Measurements from ENCODE around the gene KCNQ1. TPM values are rescaled to one million over a fixed set of nuclear protein-coding genes. Genes with fewer than 3 reads are reported as not detected.
A peak's percentile ranks its signal among the peaks of the same experiment; 100 is the strongest.

The KCNQ1 gene
- total and polyA plus RNA-seq, 2 of the 13 experiments (the other 11 are each of a cell fraction or from before 2014, with no cell fraction given), result 0.02 to 0.08 TPM

GRCh38 chr11:2779981-2780849 lies 335.4 kb downstream of the KCNQ1 start:
- peaks cover 45% of the 10 kb centered on the region for H3K4me1 ChIP-seq (ENCODE audit: insufficient read depth, low read length)
- H3K27me3 ChIP-seq (ENCODE audit: control insufficient read depth in 1 of 2, insufficient read depth in 2 of 2, low read length in 2 of 2), result peaks cover 12 to 69% of the 10 kb centered on the region in 2 experiments; a peak in 4 of 5 replicates
- WGBS (ENCODE audit: low lambda C conversion rate), result 0% methylated on average over 1 of the region's 23 CpGs
- H3K27ac ChIP-seq (ENCODE audit: extremely low read length, insufficient read depth, low read length), result no peak overlapping the region
- ATAC-seq (peak; percentile 15), FAIRE-seq (no peak), DNase-seq (ENCODE audit: low spot score) (peak; percentile 23)
- no TSS peak for BruUV-seq (replicated peaks)
- no peak overlapping the region for H2AFZ ChIP-seq (ENCODE audit: low read length)
- no peaks in the 10 kb centered on the region for H3K36me3 ChIP-seq (replicated peaks in 1 of 2; ENCODE audit: control insufficient read depth in 1 of 2, insufficient read depth in 2 of 2, low read length in 2 of 2)
- in situ Hi-C loops (cut with HindIII; ENCODE audit: extremely low pct_ligation_motif_present, low pct_unique_long_range_greater_than_20kb), result no loop called here
- no peaks in the 10 kb centered on the region for H3K79me2 ChIP-seq (ENCODE audit: insufficient read depth, low read length)
- H3K9ac ChIP-seq (ENCODE audit: insufficient read depth, low read depth, low read length), result no peak overlapping the region
- intact Hi-C loops (cut with micrococcal nuclease; ENCODE audit: unreplicated experiment), result loop anchor here (2.0 to 5.0 kb wide), 2 partner anchors 48 to 85 kb away; no protein-coding TSS in a partner anchor
- H3K4me3 ChIP-seq (replicated peaks in 1 of 3; ENCODE audit: insufficient read depth in 1 of 3, low read depth in 2 of 3, low read length in 3 of 3), result peak overlapping the region in 2 of 3 experiments; percentile 5 to 60; a peak in 1 of 6 replicates
- peak overlapping the region; percentile 80 for H3K4me2 ChIP-seq (ENCODE audit: low read depth, low read length)
- POLR2A ChIA-PET, result no interaction called here
- H3K9me3 ChIP-seq (ENCODE audit: low read length), result no peaks in the 10 kb centered on the region
- CTCF ChIA-PET (ENCODE audit: low intra/inter-chr PET ratio, low total read pairs), result no interaction called here
- no peaks in the 10 kb centered on the region; the same call in 1 of the 2 replicates for H4K20me1 ChIP-seq (ENCODE audit: insufficient read depth, low read length)
- TF ChIP-seq GABPA (IDR thresholded peaks at IDR 0.05; ENCODE audit: low read depth, low read length) (no peak), GABPA (CRISPR knock-in tag; IDR thresholded peaks at IDR 0.05; ENCODE audit: low read depth) (no peak), KDM2A (CRISPR knock-in tag; IDR thresholded peaks at IDR 0.05; ENCODE audit: borderline replicate concordance, low read depth) (peak; percentile 38; the same call in 1 of the 2 replicates), NRL (CRISPR knock-in tag; IDR thresholded peaks at IDR 0.05; ENCODE audit: borderline replicate concordance) (0 out of 2 replicates have a peak, but pooled peaks have one; percentile 16), KDM5B (CRISPR knock-in tag; IDR thresholded peaks at IDR 0.05; ENCODE audit: borderline replicate concordance) (peak; percentile 35; the same call in 1 of the 2 replicates), SAP130 (CRISPR knock-in tag; IDR thresholded peaks at IDR 0.05; ENCODE audit: low read depth) (0 out of 2 replicates have a peak, but pooled peaks have one; percentile 12), ZNF687 (CRISPR knock-in tag; IDR thresholded peaks at IDR 0.05) (peak; percentile 39; the same call in 1 of the 2 replicates), TFAP4 (IDR thresholded peaks at IDR 0.05; ENCODE audit: borderline replicate concordance, low read depth) (peak; percentile 65; the same call in 1 of the 2 replicates), HIC2 (CRISPR knock-in tag; IDR thresholded peaks at IDR 0.05; ENCODE audit: low read depth) (peak; percentile 73; the same call in 1 of the 2 replicates), FOXP4 (CRISPR knock-in tag; IDR thresholded peaks at IDR 0.05) (0 out of 2 replicates have a peak, but pooled peaks have one; percentile 7), PLSCR1 (CRISPR knock-in tag; IDR thresholded peaks at IDR 0.05; ENCODE audit: borderline replicate concordance) (no peak), ZMAT3 (CRISPR knock-in tag; conservative IDR thresholded peaks at IDR 0.05) (0 out of 2 replicates have a peak, but pooled peaks have one; percentile 39)

Data from HepG2 (cell line).